ENCODE data around the gene KDM1B. TPM values are rescaled to one million over a fixed set of nuclear protein-coding genes. Genes with fewer than 3 reads are reported as not detected.

KDM1B gene
- total and polyA plus RNA-seq, 7 donors: 7.7 to 33.4 (median 21.7) TPM

GRCh38 chr6:18192026-18192425 is 36.8 kb downstream of the KDM1B start:
- no peak for ATAC-seq
- 96 to 99% (median 98%) methylated on average over 3 of the region's 3 CpGs for WGBS, 3 donors

DNA sequence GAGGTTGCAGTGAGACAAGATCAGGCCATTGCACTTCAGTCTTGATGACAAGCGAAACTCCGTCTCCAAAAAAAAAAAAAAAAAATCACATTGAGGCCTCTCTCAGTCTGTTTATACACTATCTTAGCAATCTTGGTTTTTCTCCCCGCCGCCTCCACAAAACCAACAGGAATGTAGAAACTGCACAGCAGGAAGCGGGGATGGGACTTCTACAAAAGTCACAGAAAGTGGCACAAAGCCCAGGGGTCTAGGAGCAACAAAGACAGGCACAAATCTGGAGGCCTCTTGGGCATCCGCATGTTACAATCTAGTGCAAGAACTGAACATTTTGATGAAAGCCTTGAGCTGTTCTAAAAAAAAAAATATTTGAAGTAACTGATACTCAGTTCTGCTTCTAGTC is 48.6 kb downstream of the KDM1B start:
- WGBS, 3 donors: 97 to 100% (median 97%) methylated on average over 6 of the region's 6 CpGs
- TF ChIP-seq, protein P1, sequence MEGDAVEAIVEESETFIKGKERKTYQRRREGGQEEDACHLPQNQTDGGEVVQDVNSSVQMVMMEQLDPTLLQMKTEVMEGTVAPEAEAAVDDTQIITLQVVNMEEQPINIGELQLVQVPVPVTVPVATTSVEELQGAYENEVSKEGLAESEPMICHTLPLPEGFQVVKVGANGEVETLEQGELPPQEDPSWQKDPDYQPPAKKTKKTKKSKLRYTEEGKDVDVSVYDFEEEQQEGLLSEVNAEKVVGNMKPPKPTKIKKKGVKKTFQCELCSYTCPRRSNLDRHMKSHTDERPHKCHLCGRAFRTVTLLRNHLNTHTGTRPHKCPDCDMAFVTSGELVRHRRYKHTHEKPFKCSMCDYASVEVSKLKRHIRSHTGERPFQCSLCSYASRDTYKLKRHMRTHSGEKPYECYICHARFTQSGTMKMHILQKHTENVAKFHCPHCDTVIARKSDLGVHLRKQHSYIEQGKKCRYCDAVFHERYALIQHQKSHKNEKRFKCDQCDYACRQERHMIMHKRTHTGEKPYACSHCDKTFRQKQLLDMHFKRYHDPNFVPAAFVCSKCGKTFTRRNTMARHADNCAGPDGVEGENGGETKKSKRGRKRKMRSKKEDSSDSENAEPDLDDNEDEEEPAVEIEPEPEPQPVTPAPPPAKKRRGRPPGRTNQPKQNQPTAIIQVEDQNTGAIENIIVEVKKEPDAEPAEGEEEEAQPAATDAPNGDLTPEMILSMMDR (IDR thresholded peaks at IDR 0.05): no peak
- H3K27ac ChIP-seq: no peak overlapping the region
- no peaks in the 10 kb centered on the region for H3K4me1 ChIP-seq
- intact Hi-C loops (cut with DNase I): no loop called here
- ATAC-seq (no peak), DNase-seq (no peak)
- H3K27me3 ChIP-seq (ENCODE audit: insufficient read depth in 3 of 3, low read length in 2 of 3): no peaks in the 10 kb centered on the region
- no peaks in the 10 kb centered on the region for H3K9me3 ChIP-seq
- no peak overlapping the region for H3K4me3 ChIP-seq
- H3K36me3 ChIP-seq (ENCODE audit: insufficient read depth in 1 of 2, low read depth in 1 of 2): peaks cover 0 to 76% of the 10 kb centered on the region in 2 donors

More at GRCh38 chr6:18192026-18192425, 36.8 kb downstream of the KDM1B start:
- Histone ChIP-seq H3K4me1 (no peaks in the 10 kb centered on the region), H3K4me3 (no peak overlapping the region), H3K27ac (no peak overlapping the region), H3K27me3 (ENCODE audit: insufficient read depth in 3 of 3, low read length in 2 of 3) (no peaks in the 10 kb centered on the region), H3K9me3 (no peaks in the 10 kb centered on the region), H3K36me3 (ENCODE audit: insufficient read depth in 1 of 2, low read depth in 1 of 2) (peaks cover 0 to 54% of the 10 kb centered on the region in 2 donors)
- no peak for DNase-seq
- intact Hi-C loops (cut with DNase I): no loop called here
- TF ChIP-seq, protein P1 (IDR thresholded peaks at IDR 0.05): no peak

DNA sequence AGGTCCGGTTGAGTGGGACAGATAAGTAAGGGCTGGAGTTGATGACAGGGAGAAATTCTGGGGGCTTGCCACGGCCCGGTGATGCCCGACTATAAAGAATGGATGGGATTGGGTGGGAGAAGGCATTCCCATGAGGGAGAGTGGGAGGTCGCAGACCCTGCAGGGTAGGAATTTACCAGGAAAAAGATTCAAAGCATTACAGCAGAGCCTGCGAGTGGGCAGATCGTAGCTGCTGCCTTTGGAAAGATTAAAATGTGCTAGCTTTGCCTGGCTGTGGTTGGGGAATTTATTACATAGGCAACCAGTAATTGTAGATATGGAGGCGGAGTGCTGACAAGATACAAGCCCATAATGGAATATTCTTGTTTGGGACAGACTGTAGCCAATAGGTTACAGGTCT is 49.5 kb downstream of the KDM1B start:
- WGBS, 3 donors: 90 to 95% (median 94%) methylated on average over 8 of the region's 8 CpGs
- DNase-seq (no peak), ATAC-seq (no peak)
- no peaks in the 10 kb centered on the region for H3K9me3 ChIP-seq
- H3K36me3 ChIP-seq (ENCODE audit: insufficient read depth in 1 of 2, low read depth in 1 of 2): peaks cover 0 to 78% of the 10 kb centered on the region in 2 donors
- H3K4me3 ChIP-seq: no peak overlapping the region
- TF ChIP-seq, protein P1 (IDR thresholded peaks at IDR 0.05): no peak
- no peak overlapping the region for H3K27ac ChIP-seq
- H3K4me1 ChIP-seq: no peaks in the 10 kb centered on the region
- intact Hi-C loops (cut with DNase I): no loop called here
- no peaks in the 10 kb centered on the region for H3K27me3 ChIP-seq (ENCODE audit: insufficient read depth in 3 of 3, low read length in 2 of 3)

DNA sequence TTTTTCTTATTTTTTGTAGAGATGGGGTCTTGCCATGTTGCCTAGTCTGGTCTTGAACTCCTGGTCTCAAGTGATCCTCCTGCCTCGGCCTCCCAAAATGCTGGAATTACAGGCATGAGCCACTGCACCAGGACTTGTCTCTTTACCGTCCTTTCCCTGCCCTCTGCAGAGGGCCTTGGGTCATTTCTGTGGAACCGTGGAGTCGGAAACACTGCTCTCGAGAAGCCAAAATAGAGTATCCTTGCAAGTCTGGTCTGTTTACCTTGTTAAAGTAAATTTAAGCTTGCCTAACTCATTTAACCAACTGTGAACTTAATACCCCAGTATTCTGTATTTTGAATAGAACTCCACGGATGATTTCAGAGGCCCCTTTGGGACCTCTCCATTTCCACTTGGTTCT is 51.4 kb downstream of the KDM1B start:
- Histone ChIP-seq H3K4me3 (no peak overlapping the region), H3K36me3 (ENCODE audit: insufficient read depth in 1 of 2, low read depth in 1 of 2) (peaks cover 0 to 71% of the 10 kb centered on the region in 2 donors)
- no peak for ATAC-seq

More for the DNA sequence above, 51.4 kb downstream of the KDM1B start:
- H3K27me3 ChIP-seq (ENCODE audit: insufficient read depth in 3 of 3, low read length in 2 of 3): no peaks in the 10 kb centered on the region
- DNase-seq: no peak
- WGBS, 3 donors: 89 to 92% (median 92%) methylated on average over 6 of the region's 6 CpGs
- H3K27ac ChIP-seq: no peak overlapping the region
- intact Hi-C loops (cut with DNase I): no loop called here
- TF ChIP-seq, protein P1 (IDR thresholded peaks at IDR 0.05): no peak
- H3K4me1 ChIP-seq: no peaks in the 10 kb centered on the region
- no peaks in the 10 kb centered on the region for H3K9me3 ChIP-seq
